ENCODE measurements around the gene LILRB5. TPM values are rescaled to one million over a fixed set of nuclear protein-coding genes. Genes with fewer than 3 reads are reported as not detected.
"Not testable (repeated sequence)": the region's sequence is repeated elsewhere in the genome, so short reads cannot be mapped to it uniquely, and the experiment has no call there.

The LILRB5 gene
- 1 to 10 TPM; 1.4 to 3.7 (median 2.3) TPM for polyA plus RNA-seq (ENCODE audit: insufficient read length in 3 of 3)
- long read RNA-seq, donor 1, result 0 reads
- long read RNA-seq, donor 2, result 0 reads
- long read RNA-seq, donor 3, result 0 reads
- long read RNA-seq, donor 4, result 0 reads
- long read RNA-seq, donor 5, result 0 reads
- long read RNA-seq, donor 6, result 0 reads
- long read RNA-seq, donor 7, result 0 reads
- long read RNA-seq, donor 8, result 0 reads
- long read RNA-seq, donor 9, result 0 reads
- long read RNA-seq, donor 10, result 0 reads
- long read RNA-seq, donor 11, result 0 reads
- long read RNA-seq, donor 12, result 0 reads
- long read RNA-seq, donor 13, result 0 reads
- long read RNA-seq, donor 14, result 0 reads
- long read RNA-seq, donor 15, result 0 reads
- long read RNA-seq, donor 16, result 0 reads

GRCh38 chr19:54257116-54257480 is at the start of gene LILRB5:
TSS of gene LILRB5 (minus strand) at chr19:54257273. CDS start at chr19:54257193, 80 bp downstream.
- no peak for DNase-seq (ENCODE audit: extremely low read depth in 1 of 11, low read depth in 9 of 11, low spot score in 4 of 11)

- no peak for DNase-seq (ENCODE audit: extremely low read depth in 1 of 11, low read depth in 9 of 11, low spot score in 4 of 11)
These were observed 48.1 kb upstream of the LILRB5 start for GRCh38 chr19:54305141-54305540.

- no peak for DNase-seq (ENCODE audit: extremely low read depth in 1 of 11, low read depth in 9 of 11, low spot score in 4 of 11)
These were observed 45.2 kb upstream of the LILRB5 start for GRCh38 chr19:54302257-54302656.

- no peak for DNase-seq (ENCODE audit: extremely low read depth in 1 of 11, low read depth in 9 of 11, low spot score in 4 of 11)
These were observed 42.4 kb upstream of the LILRB5 start for GRCh38 chr19:54299515-54299914.

GRCh38 chr19:54299126-54299498 is 42.0 kb upstream of the LILRB5 start:
- no peak for DNase-seq (ENCODE audit: extremely low read depth in 1 of 11, low read depth in 9 of 11, low spot score in 4 of 11)

- DNase-seq (ENCODE audit: extremely low read depth in 1 of 11, low read depth in 9 of 11, low spot score in 4 of 11), result no peak
These were observed 41.5 kb upstream of the LILRB5 start for GRCh38 chr19:54298357-54299125.

GRCh38 chr19:54297759-54298305 is 40.8 kb upstream of the LILRB5 start:
- no peak for DNase-seq (ENCODE audit: extremely low read depth in 1 of 11, low read depth in 9 of 11, low spot score in 4 of 11)

GRCh38 chr19:54294539-54294938 is 37.5 kb upstream of the LILRB5 start:
- DNase-seq (ENCODE audit: extremely low read depth in 1 of 11, low read depth in 9 of 11, low spot score in 4 of 11), result no peak

GRCh38 chr19:54289160-54289559 is 32.1 kb upstream of the LILRB5 start:
- DNase-seq (ENCODE audit: extremely low read depth in 1 of 11, low read depth in 9 of 11, low spot score in 4 of 11), result not testable (repeated sequence)

- DNase-seq (ENCODE audit: extremely low read depth in 1 of 11, low read depth in 9 of 11, low spot score in 4 of 11), result no peak
These were observed 30.4 kb upstream of the LILRB5 start for GRCh38 chr19:54287456-54287855.

- DNase-seq (ENCODE audit: extremely low read depth in 1 of 11, low read depth in 9 of 11, low spot score in 4 of 11), result not testable (repeated sequence)
These were observed 29.2 kb upstream of the LILRB5 start for GRCh38 chr19:54286283-54286682.

- not testable (repeated sequence) for DNase-seq (ENCODE audit: extremely low read depth in 1 of 11, low read depth in 9 of 11, low spot score in 4 of 11)
These were observed 28.5 kb upstream of the LILRB5 start for GRCh38 chr19:54285427-54286056.

GRCh38 chr19:54282686-54283470 is 25.8 kb upstream of the LILRB5 start:
- no peak for DNase-seq (ENCODE audit: extremely low read depth in 1 of 11, low read depth in 9 of 11, low spot score in 4 of 11)

- DNase-seq (ENCODE audit: extremely low read depth in 1 of 11, low read depth in 9 of 11, low spot score in 4 of 11), result not testable (repeated sequence)
These were observed 24.6 kb upstream of the LILRB5 start for GRCh38 chr19:54281729-54282075.

GRCh38 chr19:54281007-54281728 is 24.1 kb upstream of the LILRB5 start, which contains the start of gene LILRB2:
TSS of gene LILRB2 (minus strand) at chr19:54281110. CDS start at chr19:54280496, 614 bp downstream.
- no peak for DNase-seq (ENCODE audit: extremely low read depth in 1 of 11, low read depth in 9 of 11, low spot score in 4 of 11)

- DNase-seq (ENCODE audit: extremely low read depth in 1 of 11, low read depth in 9 of 11, low spot score in 4 of 11), result not testable (repeated sequence)
These were observed 23.4 kb upstream of the LILRB5 start for GRCh38 chr19:54280441-54280840.

GRCh38 chr19:54280025-54280424 is 23.0 kb upstream of the LILRB5 start:
- DNase-seq (ENCODE audit: extremely low read depth in 1 of 11, low read depth in 9 of 11, low spot score in 4 of 11), result not testable (repeated sequence)

GRCh38 chr19:54279406-54279962 is 22.4 kb upstream of the LILRB5 start:
- no peak for DNase-seq (ENCODE audit: extremely low read depth in 1 of 11, low read depth in 9 of 11, low spot score in 4 of 11)
